ENCODE results near the gene TGFBRAP1. TPM values are rescaled to one million over a fixed set of nuclear protein-coding genes. Genes with fewer than 3 reads are reported as not detected.

Gene TGFBRAP1
- total RNA-seq, 2 donors from 2014 or later: 26.0 to 30.7 TPM

DNA sequence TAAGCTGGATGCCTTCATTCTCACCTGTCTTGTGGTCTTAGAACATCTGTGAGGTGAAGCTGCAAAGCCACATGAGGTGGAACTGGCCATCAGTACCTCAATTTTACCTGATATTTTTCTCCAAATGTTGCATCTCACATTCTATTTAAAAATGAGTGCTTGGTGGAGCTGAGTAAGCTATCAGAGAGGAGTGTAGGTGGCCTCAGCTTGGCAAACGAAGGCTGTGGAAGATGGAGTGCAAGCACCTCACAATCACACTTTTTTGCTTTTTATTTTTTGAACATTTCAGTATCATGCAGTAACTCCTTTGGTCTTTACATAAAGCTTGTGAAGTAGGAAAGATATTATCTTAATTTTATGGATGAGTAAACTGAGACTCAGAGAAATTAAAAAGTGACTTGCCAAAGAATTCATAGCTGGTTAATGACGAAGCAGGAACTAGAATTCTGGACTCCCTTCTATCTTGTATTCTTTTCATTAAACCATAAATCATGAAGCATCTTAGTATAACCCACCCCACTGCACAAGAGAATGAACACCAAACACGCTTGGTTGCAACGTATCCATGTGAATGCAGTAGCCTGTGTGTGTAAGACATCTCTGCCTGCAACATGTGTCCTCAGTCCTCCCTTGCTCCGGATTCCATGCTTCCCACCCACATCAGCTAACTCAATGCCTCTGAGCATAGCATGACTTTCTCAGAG is 35.1 kb upstream of the TGFBRAP1 start:
- Histone ChIP-seq H3K27ac (no peak overlapping the region), H3K36me3 (peaks cover 31% of the 10 kb centered on the region), H3K4me1 (ENCODE audit: control insufficient read depth in 1 of 2, low read depth in 2 of 2) (peaks cover 0 to 1% of the 10 kb centered on the region in 2 donors), H3K27me3 (replicated peaks; ENCODE audit: insufficient read depth) (no peaks in the 10 kb centered on the region), H3K9me3 (no peaks in the 10 kb centered on the region), H3K4me3 (no peak overlapping the region)
- TF ChIP-seq, protein P1, sequence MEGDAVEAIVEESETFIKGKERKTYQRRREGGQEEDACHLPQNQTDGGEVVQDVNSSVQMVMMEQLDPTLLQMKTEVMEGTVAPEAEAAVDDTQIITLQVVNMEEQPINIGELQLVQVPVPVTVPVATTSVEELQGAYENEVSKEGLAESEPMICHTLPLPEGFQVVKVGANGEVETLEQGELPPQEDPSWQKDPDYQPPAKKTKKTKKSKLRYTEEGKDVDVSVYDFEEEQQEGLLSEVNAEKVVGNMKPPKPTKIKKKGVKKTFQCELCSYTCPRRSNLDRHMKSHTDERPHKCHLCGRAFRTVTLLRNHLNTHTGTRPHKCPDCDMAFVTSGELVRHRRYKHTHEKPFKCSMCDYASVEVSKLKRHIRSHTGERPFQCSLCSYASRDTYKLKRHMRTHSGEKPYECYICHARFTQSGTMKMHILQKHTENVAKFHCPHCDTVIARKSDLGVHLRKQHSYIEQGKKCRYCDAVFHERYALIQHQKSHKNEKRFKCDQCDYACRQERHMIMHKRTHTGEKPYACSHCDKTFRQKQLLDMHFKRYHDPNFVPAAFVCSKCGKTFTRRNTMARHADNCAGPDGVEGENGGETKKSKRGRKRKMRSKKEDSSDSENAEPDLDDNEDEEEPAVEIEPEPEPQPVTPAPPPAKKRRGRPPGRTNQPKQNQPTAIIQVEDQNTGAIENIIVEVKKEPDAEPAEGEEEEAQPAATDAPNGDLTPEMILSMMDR (IDR thresholded peaks at IDR 0.05): no peak
- no peak for ATAC-seq (ENCODE audit: insufficient number of reproducible peaks, low FRiP score, low read depth)
- DNase-seq (ENCODE audit: low spot score): no peak

DNA sequence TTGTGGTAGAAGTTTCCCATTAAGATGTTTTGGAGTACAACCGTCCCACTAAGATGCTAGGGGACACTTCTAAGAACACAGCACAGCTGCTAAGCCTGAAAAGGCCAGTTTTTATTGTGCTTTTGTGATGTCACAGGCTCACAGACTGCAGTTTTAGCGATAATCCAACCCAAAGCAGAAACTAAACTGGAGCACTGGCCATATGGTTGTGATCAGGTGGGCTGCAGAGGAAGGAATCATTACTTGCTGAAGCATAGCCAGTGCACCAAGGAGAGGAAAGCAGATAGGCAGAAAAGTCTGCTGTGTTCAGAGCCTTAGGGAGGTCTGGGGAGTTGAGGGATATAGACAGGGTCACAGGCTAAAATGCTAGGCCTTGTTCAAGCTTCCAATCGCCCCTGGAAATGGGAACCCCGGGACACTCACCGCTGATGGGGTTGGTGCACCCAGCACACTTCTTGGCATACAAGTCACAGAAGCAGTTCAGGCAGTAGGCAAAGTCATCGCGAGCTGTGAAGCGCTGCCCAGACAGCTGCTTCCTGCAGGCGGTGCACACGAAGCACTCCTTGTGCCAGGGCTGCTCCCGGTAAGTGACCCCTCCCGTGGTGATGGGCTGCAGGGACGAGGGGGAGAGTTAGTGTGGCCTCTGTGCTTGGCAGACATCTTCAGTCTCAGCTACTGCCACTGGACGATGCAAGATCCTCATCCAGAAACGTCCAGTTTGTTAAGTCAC is 33.5 kb upstream of the TGFBRAP1 start:
- TF ChIP-seq, protein P1 (IDR thresholded peaks at IDR 0.05): no peak
- DNase-seq (ENCODE audit: low spot score) (no peak), ATAC-seq (ENCODE audit: insufficient number of reproducible peaks, low FRiP score, low read depth) (no peak)
- H3K4me1 ChIP-seq (ENCODE audit: control insufficient read depth in 1 of 2, low read depth in 2 of 2): peaks cover 0 to 12% of the 10 kb centered on the region in 2 donors
- H3K4me3 ChIP-seq: no peak overlapping the region
- no peaks in the 10 kb centered on the region for H3K9me3 ChIP-seq
- peaks cover 31% of the 10 kb centered on the region for H3K36me3 ChIP-seq
- no peaks in the 10 kb centered on the region for H3K27me3 ChIP-seq (replicated peaks; ENCODE audit: insufficient read depth)
- H3K27ac ChIP-seq: no peak overlapping the region

DNA sequence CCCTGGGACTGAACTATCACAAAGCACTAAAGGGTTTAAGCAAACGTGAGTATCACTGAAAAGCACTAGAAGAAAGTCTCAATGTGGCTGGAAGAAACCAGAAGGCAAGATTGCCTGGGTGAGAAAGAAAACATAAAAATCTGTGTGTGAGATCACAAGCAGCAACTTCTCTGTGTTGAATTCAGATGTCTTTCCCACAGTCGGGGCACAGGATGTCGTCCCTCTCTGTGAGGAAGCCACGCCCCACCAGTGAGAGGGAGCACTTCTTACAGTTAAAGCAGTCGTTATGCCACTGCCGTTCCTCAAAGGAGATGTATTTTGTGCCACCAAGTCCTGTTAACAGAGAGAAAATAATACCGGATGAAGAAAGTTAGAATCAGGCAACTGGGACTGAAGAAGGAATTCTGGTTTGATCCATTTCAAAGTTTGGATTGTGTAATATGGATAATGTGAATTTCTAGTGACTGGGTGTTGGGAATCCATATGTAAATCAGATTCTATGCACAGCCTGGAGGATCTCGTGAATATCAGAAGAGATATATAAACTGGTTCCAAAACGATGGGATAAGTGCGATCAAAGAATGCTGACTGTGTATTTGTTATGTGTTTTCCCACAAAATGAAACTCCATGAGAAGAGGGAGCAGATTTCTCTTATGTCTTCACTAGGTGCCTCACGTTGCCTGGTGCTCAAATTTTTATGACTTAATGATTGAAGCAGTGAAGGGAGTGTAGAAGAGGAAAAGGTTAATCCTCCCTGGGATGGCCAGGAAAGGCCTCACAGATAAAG is 31.8 kb upstream of the TGFBRAP1 start:
- TF ChIP-seq, protein P1 (IDR thresholded peaks at IDR 0.05): no peak
- no peak overlapping the region for H3K27ac ChIP-seq
- H3K4me1 ChIP-seq (ENCODE audit: control insufficient read depth in 1 of 2, low read depth in 2 of 2): peaks cover 0 to 12% of the 10 kb centered on the region in 2 donors
- no peak for DNase-seq (ENCODE audit: low spot score)
- ATAC-seq (ENCODE audit: insufficient number of reproducible peaks, low FRiP score, low read depth): no peak
- H3K4me3 ChIP-seq: no peak overlapping the region
- no peaks in the 10 kb centered on the region for H3K27me3 ChIP-seq (replicated peaks; ENCODE audit: insufficient read depth)
- peaks cover 13% of the 10 kb centered on the region for H3K9me3 ChIP-seq
- peaks cover 31% of the 10 kb centered on the region for H3K36me3 ChIP-seq

DNA sequence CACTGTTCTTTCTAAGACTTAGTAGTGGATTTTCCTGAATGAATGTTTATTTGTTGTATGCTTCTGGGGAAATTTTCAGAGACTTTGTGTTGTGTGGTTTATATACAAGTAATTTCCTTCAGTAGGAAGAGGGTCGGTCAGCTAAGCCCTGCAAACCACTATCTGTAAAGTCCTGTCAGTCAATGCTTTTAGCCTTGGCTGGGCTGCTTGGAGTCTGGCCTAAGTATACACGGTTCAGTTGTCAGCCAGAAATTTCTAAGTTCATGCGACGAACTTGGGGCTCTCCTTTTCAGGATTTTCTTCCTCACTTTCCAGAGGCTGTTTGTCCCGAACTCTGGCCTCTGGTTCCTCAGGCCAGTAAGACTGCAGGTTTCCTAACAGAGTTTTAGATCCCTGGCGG is 29.1 kb upstream of the TGFBRAP1 start:
- TF ChIP-seq, protein P1 (IDR thresholded peaks at IDR 0.05): no peak
- Histone ChIP-seq H3K9me3 (peaks cover 14% of the 10 kb centered on the region), H3K4me1 (ENCODE audit: control insufficient read depth in 1 of 2, low read depth in 2 of 2) (peaks cover 0 to 12% of the 10 kb centered on the region in 2 donors), H3K36me3 (peaks cover 25% of the 10 kb centered on the region), H3K4me3 (no peak overlapping the region), H3K27me3 (replicated peaks; ENCODE audit: insufficient read depth) (no peaks in the 10 kb centered on the region), H3K27ac (no peak overlapping the region)
- no peak for ATAC-seq (ENCODE audit: insufficient number of reproducible peaks, low FRiP score, low read depth)
- no peak for DNase-seq (ENCODE audit: low spot score)

DNA sequence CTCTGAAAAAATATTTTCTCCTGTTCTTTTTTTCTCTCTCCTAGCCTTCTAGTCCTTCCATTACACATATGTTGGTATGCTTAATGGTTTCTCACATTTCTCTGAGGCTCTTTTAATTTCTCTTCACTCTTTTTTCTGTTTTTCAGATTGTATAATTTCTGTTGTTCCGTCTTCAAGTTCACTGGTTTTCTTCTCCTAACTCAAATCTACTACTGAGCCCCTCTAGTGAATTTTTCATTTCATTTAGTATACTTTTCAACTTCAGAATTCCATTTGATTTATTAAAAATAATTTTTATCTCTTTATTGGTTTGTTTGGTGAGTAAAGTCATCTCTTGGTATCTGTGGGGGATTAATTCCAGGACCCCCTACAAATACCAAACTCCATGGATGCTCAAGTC is 27.6 kb upstream of the TGFBRAP1 start:
- TF ChIP-seq, protein P1 (IDR thresholded peaks at IDR 0.05): no peak
- H3K27me3 ChIP-seq (replicated peaks; ENCODE audit: insufficient read depth): no peaks in the 10 kb centered on the region
- DNase-seq (ENCODE audit: low spot score): no peak
- H3K4me3 ChIP-seq: no peak overlapping the region
- H3K4me1 ChIP-seq (ENCODE audit: control insufficient read depth in 1 of 2, low read depth in 2 of 2): peaks cover 0 to 12% of the 10 kb centered on the region in 2 donors
- peaks cover 16% of the 10 kb centered on the region for H3K36me3 ChIP-seq
- no peak overlapping the region for H3K27ac ChIP-seq
- no peak for ATAC-seq (ENCODE audit: insufficient number of reproducible peaks, low FRiP score, low read depth)
- peaks cover 14% of the 10 kb centered on the region for H3K9me3 ChIP-seq
